ENCODE data around the gene FAM168A. TPM values are rescaled to one million over a fixed set of nuclear protein-coding genes. Genes with fewer than 3 reads are reported as not detected.

FAM168A gene
- total and polyA plus RNA-seq, 2 of the 8 experiments (the other 6 are each of a cell fraction or from before 2014, with no cell fraction given): 17.1 to 21.6 TPM

DNA sequence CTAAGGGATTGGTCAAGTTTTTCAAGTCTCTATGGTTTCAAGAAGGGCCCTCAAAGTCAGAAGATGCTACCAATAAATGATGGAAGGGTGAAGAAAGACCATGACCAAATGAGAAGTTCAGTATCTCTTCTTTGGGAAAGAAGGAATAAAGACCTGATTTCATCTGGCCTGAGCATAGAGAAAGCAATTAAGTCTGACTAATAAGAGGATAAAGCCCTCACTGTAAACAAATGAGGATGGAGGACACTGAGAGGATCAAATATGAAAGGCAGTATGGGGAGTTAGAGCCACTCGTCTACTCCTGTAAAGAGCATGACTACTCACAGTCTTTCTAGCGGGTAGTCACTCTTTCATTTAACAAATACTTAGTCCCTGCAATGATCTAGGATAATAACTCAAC, 44.6 kb downstream of the FAM168A start:
- Histone ChIP-seq H3K79me2 (ENCODE audit: control insufficient read depth in 1 of 2, insufficient read depth in 2 of 2, low read length in 2 of 2) (peaks cover 0 to 7% of the 10 kb centered on the region in 2 experiments; a peak in 1 of 4 replicates), H3K9me3 (ENCODE audit: insufficient read depth in 2 of 2, low read depth in 1 of 2, low read length in 1 of 2) (no peaks in the 10 kb centered on the region)
- DNase-seq (ENCODE audit: low read depth in 1 of 2, low spot score in 2 of 2): no peak
- no peak for TF ChIP-seq TAF7 (optimal IDR thresholded peaks at IDR 0.05; ENCODE audit: borderline replicate concordance, low read depth, low read length)
- no peak for TF ChIP-seq KDM5A (IDR thresholded peaks at IDR 0.05; ENCODE audit: low read length)
- TF ChIP-seq MAX (IDR thresholded peaks at IDR 0.05): no peak

More for the DNA sequence above, 44.6 kb downstream of the FAM168A start:
- no peaks in the 10 kb centered on the region for H3K79me1 ChIP-seq (ENCODE audit: low read depth, low read length)
- H3K56ac ChIP-seq (replicated peaks; ENCODE audit: insufficient read length, low read depth, low read length): no peak overlapping the region
- no peak overlapping the region for H4K8ac ChIP-seq (ENCODE audit: extremely low read depth, insufficient read depth, low read length)
- no peak overlapping the region for H2BK120ac ChIP-seq (replicated peaks; ENCODE audit: low read depth, low read length)
- no peak overlapping the region for H4K5ac ChIP-seq (ENCODE audit: insufficient read length, low read depth, low read length)
- no peak overlapping the region for H2BK12ac ChIP-seq (ENCODE audit: low read depth, low read length)
- no peaks in the 10 kb centered on the region for H3K27me3 ChIP-seq (replicated peaks in 1 of 4; ENCODE audit: control insufficient read depth in 3 of 4, extremely low read depth in 1 of 4, insufficient read depth in 3 of 4, low read length in 3 of 4)
- no peak overlapping the region for H4K91ac ChIP-seq (replicated peaks; ENCODE audit: insufficient read length, low read length)
- ChIA-PET POLR2A (ENCODE audit: partially characterized antibody) (no interaction called here), CTCF (ENCODE audit: partially characterized antibody) (no interaction called here)
- no peak overlapping the region for H3K23ac ChIP-seq (ENCODE audit: insufficient read length)
- H2BK15ac ChIP-seq (ENCODE audit: low read length): no peak overlapping the region
- H3K18ac ChIP-seq (ENCODE audit: extremely low read depth, low read length): no peak overlapping the region
- no peak overlapping the region for H3K27ac ChIP-seq (ENCODE audit: low read depth, low read length)
- no peak overlapping the region for H2AFZ ChIP-seq (ENCODE audit: low read length)
- H3K9ac ChIP-seq (replicated peaks in 1 of 4; ENCODE audit: extremely low read depth in 1 of 4, low read depth in 3 of 4, low read length in 3 of 4): no peak overlapping the region
- H3K36me3 ChIP-seq (ENCODE audit: control insufficient read depth in 2 of 4, insufficient read depth in 4 of 4, low read length in 3 of 4): no peaks in the 10 kb centered on the region
- no peak for FAIRE-seq
- no peak overlapping the region for H2BK20ac ChIP-seq (ENCODE audit: low read length)
- H4K20me1 ChIP-seq (replicated peaks in 1 of 2; ENCODE audit: control insufficient read depth in 1 of 2, insufficient read depth in 2 of 2, low read length in 2 of 2): peaks cover 0 to 2% of the 10 kb centered on the region in 2 experiments
- no peaks in the 10 kb centered on the region for H3K23me2 ChIP-seq (ENCODE audit: low read depth, low read length)
- H2AK5ac ChIP-seq (ENCODE audit: low read depth, low read length): no peak overlapping the region
- H3K4me2 ChIP-seq (ENCODE audit: insufficient read depth in 1 of 2, low read depth in 2 of 2, low read length in 2 of 2): no peak overlapping the region
- WGBS, 2 experiments (ENCODE audit: extremely low coverage in 1 of 2, insufficient coverage in 1 of 2, insufficient read length in 1 of 2, insufficient replicate concordance in 2 of 2, low coverage in 1 of 2, low lambda C conversion rate in 2 of 2, missing lambda C conversion rate in 1 of 2): 80% methylated on average over 2 of the region's 2 CpGs; no CpG with 5 or more reads in 1 of the 2 experiments
- no peak overlapping the region for H3K4me3 ChIP-seq (ENCODE audit: extremely low read depth in 1 of 4, insufficient read depth in 2 of 4, low read depth in 3 of 4, low read length in 4 of 4)
- H3K4ac ChIP-seq (replicated peaks; ENCODE audit: insufficient read length, low read depth, low read length): no peak overlapping the region
- H3K4me1 ChIP-seq (replicated peaks in 1 of 4; ENCODE audit: control insufficient read depth in 3 of 4, insufficient read depth in 4 of 4, low read length in 3 of 4): peaks cover 0 to 4% (median 2%) of the 10 kb centered on the region in 4 experiments; a peak in 3 of 7 replicates
- H2BK5ac ChIP-seq (ENCODE audit: low read depth, low read length): no peak overlapping the region
- H3K14ac ChIP-seq (ENCODE audit: insufficient read length): no peak overlapping the region

All from H1 (cell line).